NCI-H748 (cell line): ENCODE results near the gene DEPP1.
A peak's percentile ranks its signal among the peaks of the same experiment; 100 is the strongest.

Source experiments
- DNase-seq: peaks from one replicate; lab custom pipeline; 2025; ENCODE audit not compliant: unreplicated experiment; lab: John Stamatoyannopoulos, UW

The DEPP1 gene

GRCh38 chr10:44980309-44981171, 1.9 kb upstream of the DEPP1 start:
- DNase-seq = no peak

GRCh38 chr10:44979281-44980191, 927 bp upstream of the DEPP1 start:
- DNase-seq = no peak

GRCh38 chr10:44978213-44978569, 418 bp downstream of the DEPP1 start:
- DNase-seq = no peak

GRCh38 chr10:44977287-44978212, 1.1 kb downstream of the DEPP1 start:
- DNase-seq = no peak

GRCh38 chr10:44976352-44977198, 2.0 kb downstream of the DEPP1 start:
- no peak for DNase-seq

- DNase-seq = no peak
Measured at GRCh38 chr10:44975431-44976331, 2.9 kb downstream of the DEPP1 start.

- DNase-seq = peak; percentile 63
Measured at GRCh38 chr10:44974628-44975430, 3.8 kb downstream of the DEPP1 start.

GRCh38 chr10:44974082-44974627, 4.5 kb downstream of the DEPP1 start:
- peak; percentile 5 for DNase-seq

- DNase-seq = peak; percentile 10
Measured at GRCh38 chr10:44973323-44974081, 5.1 kb downstream of the DEPP1 start.

- no peak for DNase-seq
Measured at GRCh38 chr10:44972874-44973306, 5.7 kb downstream of the DEPP1 start.

- DNase-seq = no peak
Measured at GRCh38 chr10:44971935-44972757, 6.5 kb downstream of the DEPP1 start.

GRCh38 chr10:44971434-44971833, 7.2 kb downstream of the DEPP1 start:
- no peak for DNase-seq

GRCh38 chr10:44970812-44971395, 7.7 kb downstream of the DEPP1 start:
- DNase-seq = no peak

GRCh38 chr10:44969854-44970253, 8.8 kb downstream of the DEPP1 start:
- no peak for DNase-seq

- DNase-seq = no peak
Measured at GRCh38 chr10:44968500-44969400, 9.9 kb downstream of the DEPP1 start.
